GM18498 (cell line): ENCODE data around the gene DUSP15.

Experiments
- ATAC-seq: cut with Tn5 transposase; IDR thresholded peaks from one replicate; pipeline ENCODE4 v1.9.1; 2021; ENCODE audit warnings: mild to moderate bottlenecking, moderate library complexity; ENCODE audit not compliant: unreplicated experiment

Gene DUSP15

GRCh38 chr20:31896049-31896448 lies 25.7 kb upstream of the DUSP15 start:
- ATAC-seq = no peak

- ATAC-seq = peak; percentile 98
Measured at GRCh38 chr20:31894980-31895675, 24.8 kb upstream of the DUSP15 start.

GRCh38 chr20:31890646-31891045 lies 20.3 kb upstream of the DUSP15 start:
- ATAC-seq = no peak

GRCh38 chr20:31883829-31884228 lies 13.5 kb upstream of the DUSP15 start:
- ATAC-seq = no peak

- ATAC-seq = no peak
Measured at GRCh38 chr20:31881945-31882344, 11.6 kb upstream of the DUSP15 start.

GRCh38 chr20:31879143-31879987 lies 9.0 kb upstream of the DUSP15 start:
- ATAC-seq = peak; percentile 92

- ATAC-seq = no peak
Measured at GRCh38 chr20:31877684-31878083, 7.4 kb upstream of the DUSP15 start.

- ATAC-seq = no peak
Measured at GRCh38 chr20:31875671-31876070, 5.3 kb upstream of the DUSP15 start.

GRCh38 chr20:31872406-31872805 lies 2.1 kb upstream of the DUSP15 start:
- no peak for ATAC-seq

GRCh38 chr20:31871618-31871954 lies 1.3 kb upstream of the DUSP15 start:
- ATAC-seq = no peak

- no peak for ATAC-seq
Measured at GRCh38 chr20:31870726-31871617, 645 bp upstream of the DUSP15 start.

GRCh38 chr20:31869673-31869941 lies 720 bp downstream of the DUSP15 start:
- ATAC-seq = no peak

- no peak for ATAC-seq
Measured at GRCh38 chr20:31868853-31869672, 1.3 kb downstream of the DUSP15 start.

- ATAC-seq = no peak
Measured at GRCh38 chr20:31866221-31866620, 4.1 kb downstream of the DUSP15 start.

- ATAC-seq = no peak
Measured at GRCh38 chr20:31864521-31865400, 5.6 kb downstream of the DUSP15 start.

- no peak for ATAC-seq
Measured at GRCh38 chr20:31863296-31864085, 6.8 kb downstream of the DUSP15 start.

- ATAC-seq = no peak
Measured at GRCh38 chr20:31862506-31862905, 7.8 kb downstream of the DUSP15 start.

- no peak for ATAC-seq
Measured at GRCh38 chr20:31862157-31862470, 8.2 kb downstream of the DUSP15 start.
